Activated naive CD4-positive, alpha-beta T cell treated with anti-CD3 and anti-CD28 coated beads, Interleukin-2, amount 50 U/mL, for 24 hours (primary cell): ENCODE data around the gene NDNF.
A peak's percentile ranks its signal among the peaks of the same experiment; 100 is the strongest.

Experiments used
- H3K27ac Mint-ChIP-seq: one replicate; pipeline ENCODE4 v1.8.0; 2021; ENCODE audit warnings: mild to moderate bottlenecking, mixed read lengths
- H3K27me3 Mint-ChIP-seq: one replicate; pipeline ENCODE4 v1.8.0; 2021; ENCODE audit warnings: mixed read lengths
- H3K36me3 Mint-ChIP-seq: one replicate; pipeline ENCODE4 v1.8.0; 2021; ENCODE audit warnings: mixed read lengths
- H3K4me1 Mint-ChIP-seq: one replicate; pipeline ENCODE4 v1.8.0; 2021; ENCODE audit warnings: mixed read lengths
- H3K4me3 Mint-ChIP-seq: one replicate; pipeline ENCODE4 v1.8.0; 2021; ENCODE audit warnings: mild to moderate bottlenecking, mixed read lengths
- H3K9me3 Mint-ChIP-seq: one replicate; pipeline ENCODE4 v1.8.0; 2021; ENCODE audit warnings: mixed read lengths

NDNF gene

GRCh38 chr4:121072224-121073003 is at the start of gene NDNF:
NDNF (minus strand) TSS chr4:121072535; CDS start chr4:121045837, 26,698 bp downstream.
- Mint-ChIP-seq H3K4me1 (peaks cover 27% of the 10 kb centered on the region), H3K4me3 (peak within 1 kb of the TSS; percentile 86), H3K27ac (peak within 1 kb of the TSS; percentile 32), H3K36me3 (no peaks in the 10 kb centered on the region), H3K27me3 (peaks cover 41% of the 10 kb centered on the region), H3K9me3 (no peaks in the 10 kb centered on the region)

GRCh38 chr4:121119715-121120114 is 47.4 kb upstream of the NDNF start:
- Mint-ChIP-seq H3K27ac (no peak overlapping the region), H3K36me3 (no peaks in the 10 kb centered on the region), H3K27me3 (no peaks in the 10 kb centered on the region), H3K9me3 (no peaks in the 10 kb centered on the region), H3K4me3 (no peak overlapping the region), H3K4me1 (peaks cover 24% of the 10 kb centered on the region)

- H3K9me3 Mint-ChIP-seq: no peaks in the 10 kb centered on the region
- peaks cover 29% of the 10 kb centered on the region for H3K4me1 Mint-ChIP-seq
- H3K36me3 Mint-ChIP-seq: no peaks in the 10 kb centered on the region
- H3K27ac Mint-ChIP-seq: no peak overlapping the region
- no peaks in the 10 kb centered on the region for H3K27me3 Mint-ChIP-seq
- H3K4me3 Mint-ChIP-seq: no peak overlapping the region
Observed at GRCh38 chr4:121118344-121118743, 46.0 kb upstream of the NDNF start.

- Mint-ChIP-seq H3K27me3 (no peaks in the 10 kb centered on the region), H3K36me3 (no peaks in the 10 kb centered on the region), H3K27ac (no peak overlapping the region)
Observed at GRCh38 chr4:121114756-121115155, 42.4 kb upstream of the NDNF start.

GRCh38 chr4:121112530-121112929 is 40.2 kb upstream of the NDNF start:
- no peaks in the 10 kb centered on the region for H3K36me3 Mint-ChIP-seq

More at GRCh38 chr4:121114756-121115155, 42.4 kb upstream of the NDNF start:
- no peak overlapping the region for H3K4me3 Mint-ChIP-seq
- no peaks in the 10 kb centered on the region for H3K9me3 Mint-ChIP-seq
- peaks cover 27% of the 10 kb centered on the region for H3K4me1 Mint-ChIP-seq

GRCh38 chr4:121108557-121108956 is 36.2 kb upstream of the NDNF start:
- peaks cover 3% of the 10 kb centered on the region for H3K36me3 Mint-ChIP-seq
- H3K4me3 Mint-ChIP-seq: no peak overlapping the region
- H3K4me1 Mint-ChIP-seq: peaks cover 13% of the 10 kb centered on the region
- H3K27me3 Mint-ChIP-seq: no peaks in the 10 kb centered on the region
- H3K27ac Mint-ChIP-seq: no peak overlapping the region
- H3K9me3 Mint-ChIP-seq: peaks cover 15% of the 10 kb centered on the region

More at GRCh38 chr4:121112530-121112929, 40.2 kb upstream of the NDNF start:
- Mint-ChIP-seq H3K4me1 (peaks cover 18% of the 10 kb centered on the region), H3K27ac (no peak overlapping the region), H3K9me3 (no peaks in the 10 kb centered on the region), H3K27me3 (no peaks in the 10 kb centered on the region), H3K4me3 (no peak overlapping the region)

- H3K4me1 Mint-ChIP-seq: peaks cover 8% of the 10 kb centered on the region
- H3K4me3 Mint-ChIP-seq: no peak overlapping the region
- H3K27ac Mint-ChIP-seq: no peak overlapping the region
- peaks cover 15% of the 10 kb centered on the region for H3K9me3 Mint-ChIP-seq
- peaks cover 3% of the 10 kb centered on the region for H3K36me3 Mint-ChIP-seq
- no peaks in the 10 kb centered on the region for H3K27me3 Mint-ChIP-seq
Observed at GRCh38 chr4:121107507-121107906, 35.2 kb upstream of the NDNF start.

- Mint-ChIP-seq H3K36me3 (peaks cover 1% of the 10 kb centered on the region), H3K4me3 (no peak overlapping the region), H3K27ac (no peak overlapping the region), H3K4me1 (no peaks in the 10 kb centered on the region), H3K27me3 (no peaks in the 10 kb centered on the region), H3K9me3 (peaks cover 9% of the 10 kb centered on the region)
Observed at GRCh38 chr4:121100093-121100775, 27.9 kb upstream of the NDNF start.

- no peaks in the 10 kb centered on the region for H3K4me1 Mint-ChIP-seq
- no peak overlapping the region for H3K27ac Mint-ChIP-seq
- no peaks in the 10 kb centered on the region for H3K9me3 Mint-ChIP-seq
- H3K4me3 Mint-ChIP-seq: no peak overlapping the region
- H3K27me3 Mint-ChIP-seq: no peaks in the 10 kb centered on the region
- H3K36me3 Mint-ChIP-seq: no peaks in the 10 kb centered on the region
Observed at GRCh38 chr4:121098266-121098665, 25.9 kb upstream of the NDNF start.

GRCh38 chr4:121096629-121097028 is 24.3 kb upstream of the NDNF start:
- Mint-ChIP-seq H3K9me3 (no peaks in the 10 kb centered on the region), H3K27ac (no peak overlapping the region), H3K27me3 (no peaks in the 10 kb centered on the region), H3K36me3 (no peaks in the 10 kb centered on the region), H3K4me1 (no peaks in the 10 kb centered on the region), H3K4me3 (no peak overlapping the region)

- no peak overlapping the region for H3K4me3 Mint-ChIP-seq
- H3K9me3 Mint-ChIP-seq: no peaks in the 10 kb centered on the region
- H3K27ac Mint-ChIP-seq: no peak overlapping the region
- no peaks in the 10 kb centered on the region for H3K27me3 Mint-ChIP-seq
- no peaks in the 10 kb centered on the region for H3K4me1 Mint-ChIP-seq
- no peaks in the 10 kb centered on the region for H3K36me3 Mint-ChIP-seq
Observed at GRCh38 chr4:121096191-121096590, 23.9 kb upstream of the NDNF start.

- Mint-ChIP-seq H3K9me3 (no peaks in the 10 kb centered on the region), H3K27me3 (no peaks in the 10 kb centered on the region), H3K27ac (no peak overlapping the region), H3K4me3 (no peak overlapping the region), H3K4me1 (no peaks in the 10 kb centered on the region), H3K36me3 (no peaks in the 10 kb centered on the region)
Observed at GRCh38 chr4:121094297-121094966, 22.1 kb upstream of the NDNF start.

- H3K4me1 Mint-ChIP-seq: no peaks in the 10 kb centered on the region
- no peaks in the 10 kb centered on the region for H3K27me3 Mint-ChIP-seq
- H3K4me3 Mint-ChIP-seq: no peak overlapping the region
- no peak overlapping the region for H3K27ac Mint-ChIP-seq
- H3K9me3 Mint-ChIP-seq: no peaks in the 10 kb centered on the region
- no peaks in the 10 kb centered on the region for H3K36me3 Mint-ChIP-seq
Observed at GRCh38 chr4:121093261-121093660, 20.9 kb upstream of the NDNF start.

- Mint-ChIP-seq H3K36me3 (no peaks in the 10 kb centered on the region), H3K4me1 (no peaks in the 10 kb centered on the region), H3K4me3 (no peak overlapping the region), H3K27ac (no peak overlapping the region), H3K9me3 (no peaks in the 10 kb centered on the region), H3K27me3 (no peaks in the 10 kb centered on the region)
Observed at GRCh38 chr4:121091941-121092340, 19.6 kb upstream of the NDNF start.

GRCh38 chr4:121088867-121089266 is 16.5 kb upstream of the NDNF start:
- Mint-ChIP-seq H3K36me3 (no peaks in the 10 kb centered on the region), H3K4me3 (no peak overlapping the region), H3K27ac (no peak overlapping the region)

GRCh38 chr4:121079376-121079775 is 7.0 kb upstream of the NDNF start:
- H3K36me3 Mint-ChIP-seq: peaks cover 8% of the 10 kb centered on the region
- H3K4me3 Mint-ChIP-seq: no peak overlapping the region
- H3K9me3 Mint-ChIP-seq: peaks cover 8% of the 10 kb centered on the region
- H3K27ac Mint-ChIP-seq: no peak overlapping the region
- peaks cover 9% of the 10 kb centered on the region for H3K4me1 Mint-ChIP-seq
- peaks cover 11% of the 10 kb centered on the region for H3K27me3 Mint-ChIP-seq

More at GRCh38 chr4:121088867-121089266, 16.5 kb upstream of the NDNF start:
- Mint-ChIP-seq H3K4me1 (no peaks in the 10 kb centered on the region), H3K9me3 (no peaks in the 10 kb centered on the region), H3K27me3 (no peaks in the 10 kb centered on the region)
